Peyer's patch (tissue), 4 donors: ENCODE results near the gene BMP2K.

Experiments used
- CTCF ChIP-seq, 6 experiments: fragments of 450-650 bp in 4 of 6; fragments of 200-600 bp in 2 of 6; sonication (generic) in 1 of 6; IDR thresholded peaks; one replicate each; pipeline ENCODE4 v1.5.1; 2017 to 2019; ENCODE audit warnings: antibody characterized with exemption in 6 of 6, mild to moderate bottlenecking in 3 of 6, moderate library complexity in 1 of 6
- POLR2A ChIP-seq, 2 donors: fragments of 450-650 bp; IDR thresholded peaks; one replicate each; pipeline ENCODE4 v1.5.1; 2017; ENCODE audit warnings: antibody characterized with exemption in 2 of 2, mild to moderate bottlenecking in 2 of 2, moderate library complexity in 2 of 2

- TF ChIP-seq CTCF (IDR thresholded peaks at IDR 0.05) (no peak), POLR2A (IDR thresholded peaks at IDR 0.05) (no peak)
Observed at GRCh38 chr4:78799551-78800495, 23.7 kb downstream of the BMP2K start.
